Raji (cell line): ENCODE data around the gene KRTAP9-2.
"Not testable (repeated sequence)": the region's sequence is repeated elsewhere in the genome, so short reads cannot be mapped to it uniquely, and the experiment has no call there.

Experiments used
- POLR2A ChIP-seq: IDR thresholded peaks from 2 replicates; pipeline ENCODE4 v1.6.1; 2011; ENCODE audit warnings: low read depth, low read length, control low read depth; ENCODE audit not compliant: insufficient read depth

The KRTAP9-2 gene

GRCh38 chr17:41271858-41272257, 45.4 kb downstream of the KRTAP9-2 start:
- TF ChIP-seq POLR2A: no peak

- not testable (repeated sequence) for TF ChIP-seq POLR2A
Measured at GRCh38 chr17:41275648-41276190, 49.3 kb downstream of the KRTAP9-2 start, which contains the start of gene KRTAP9-7. TSS of gene KRTAP9-7 (plus strand) at chr17:41275698. CDS start at chr17:41275698, 0 bp downstream.
